ENCODE results near the gene ERN1. TPM values are rescaled to one million over a fixed set of nuclear protein-coding genes. Genes with fewer than 3 reads are reported as not detected.
A peak's percentile ranks its signal among the peaks of the same experiment; 100 is the strongest.

Gene ERN1
- total RNA-seq, 1 experiment from 2014 or later: 13.5 TPM

DNA sequence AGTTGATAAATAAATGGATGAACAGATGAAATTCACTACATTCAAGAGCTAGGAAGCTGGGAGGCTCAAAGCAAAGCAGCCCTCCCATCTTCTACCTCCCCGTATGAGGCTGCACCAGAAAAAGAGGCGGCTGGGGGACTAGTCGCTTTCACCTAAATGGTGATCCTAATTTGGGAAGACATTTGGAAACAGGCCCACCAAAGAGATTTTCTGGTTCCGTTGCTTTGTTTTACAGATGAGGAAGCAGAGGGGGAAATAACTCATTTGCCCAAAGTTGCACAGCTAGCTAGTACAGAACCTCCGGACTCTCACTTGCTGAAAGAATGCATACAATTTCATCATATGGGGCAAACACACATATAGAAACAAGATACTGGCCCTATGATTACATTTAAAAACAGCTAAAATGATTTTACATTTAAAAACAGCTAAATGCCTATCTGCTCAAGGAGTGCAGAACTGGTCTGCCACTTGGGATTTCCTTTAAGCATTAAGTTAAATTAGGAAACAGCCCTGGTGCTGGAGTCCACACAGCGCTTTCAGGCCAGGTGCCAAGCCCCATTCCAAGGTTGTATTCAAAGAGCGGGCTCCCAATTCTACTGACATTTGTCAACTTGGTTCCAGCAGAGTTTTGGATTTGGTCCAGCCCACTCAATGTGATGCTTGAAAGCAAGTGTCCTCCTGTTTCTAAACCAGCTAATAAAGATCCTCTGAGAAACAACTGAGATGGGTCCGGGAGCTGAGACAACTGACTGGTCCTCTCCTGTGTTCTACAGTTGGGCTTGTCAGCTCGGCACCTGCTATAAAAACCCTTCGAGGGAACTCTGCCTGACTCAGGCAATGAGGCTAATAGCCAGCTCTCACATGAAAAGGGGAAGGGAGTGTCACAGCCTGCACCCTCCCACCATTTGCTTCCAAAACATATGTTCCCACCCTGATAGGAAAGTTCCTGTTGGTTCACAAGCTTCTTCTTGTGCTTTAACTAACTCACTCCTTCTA, 11.7 kb downstream of the ERN1 start:
- H3K4me3 ChIP-seq (ENCODE audit: low read length): no peak overlapping the region
- no peak overlapping the region for H3K27ac ChIP-seq (ENCODE audit: low read length)
- H3K36me3 ChIP-seq (ENCODE audit: low read depth, low read length): no peaks in the 10 kb centered on the region
- no peak overlapping the region for H3K4me2 ChIP-seq (ENCODE audit: low read length)
- H3K9ac ChIP-seq (ENCODE audit: low read length): no peak overlapping the region
- TF ChIP-seq EZH2phosphoT487 (IDR thresholded peaks at IDR 0.05; ENCODE audit: borderline replicate concordance, low read length) (no peak), EZH2 (IDR thresholded peaks at IDR 0.05; ENCODE audit: low read length, unreplicated experiment) (no peak), CTCF (conservative IDR thresholded peaks at IDR 0.05; ENCODE audit: low read depth, low read length) (no peak)
- ChIA-PET POLR2A (ENCODE audit: unreplicated experiment) (no interaction called here), CTCF (no interaction called here)
- peaks cover 42% of the 10 kb centered on the region for H3K4me1 ChIP-seq (ENCODE audit: insufficient read depth, low read length)
- no peaks in the 10 kb centered on the region for H4K20me1 ChIP-seq (ENCODE audit: low read length)
- H3K27me3 ChIP-seq (ENCODE audit: low read length): no peaks in the 10 kb centered on the region
- H3K9me2 ChIP-seq (replicated peaks; ENCODE audit: low read length): no peaks in the 10 kb centered on the region; the same call in 1 of the 2 replicates
- ATAC-seq (peak; percentile 13; the same call in 1 of the 2 replicates), DNase-seq (no peak)
- no peak overlapping the region for H2AFZ ChIP-seq (ENCODE audit: low read length)
- H3K79me2 ChIP-seq (ENCODE audit: low read length): peaks cover 54% of the 10 kb centered on the region
- intact Hi-C loops (cut with micrococcal nuclease): no loop called here
- BruUV-seq (replicated peaks): no TSS peak
- H3K9me3 ChIP-seq (ENCODE audit: low read length): no peaks in the 10 kb centered on the region
- H3F3A ChIP-seq (ENCODE audit: low read length, unreplicated experiment): peaks cover 7% of the 10 kb centered on the region

DNA sequence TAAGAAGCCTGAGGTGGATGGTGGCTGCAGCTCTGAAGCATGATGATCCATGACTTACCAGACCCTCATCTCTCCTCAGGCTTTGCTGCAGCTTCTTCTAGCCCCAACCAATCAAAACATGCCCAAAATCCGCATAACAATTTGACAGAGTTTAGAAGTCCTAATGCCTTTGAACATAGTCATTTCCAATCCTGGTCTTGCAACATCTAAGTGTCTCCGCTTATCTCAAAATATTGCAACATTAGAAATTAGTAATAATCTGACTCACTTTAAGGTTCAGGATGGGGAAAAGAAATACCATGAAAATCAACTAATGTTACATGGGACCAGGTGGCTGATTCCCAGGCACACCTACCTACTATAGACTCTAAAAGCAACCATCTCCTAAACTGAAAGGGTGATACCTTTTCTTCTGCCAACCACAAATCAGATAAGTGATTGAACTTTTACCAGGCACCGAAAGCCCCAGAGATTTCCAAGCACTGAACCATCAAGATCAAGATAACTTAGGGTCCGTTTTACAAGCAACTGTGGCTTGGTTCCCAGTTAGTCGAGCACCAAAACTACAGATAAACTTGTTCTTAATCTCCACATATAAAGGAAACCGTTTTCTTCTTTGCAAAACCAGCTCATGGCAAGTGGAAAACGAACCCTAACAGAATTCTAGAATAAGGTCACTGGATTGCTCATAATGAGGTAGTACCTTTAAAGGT, 14.0 kb downstream of the ERN1 start:
- H3K79me2 ChIP-seq (ENCODE audit: low read length): peaks cover 34% of the 10 kb centered on the region
- CTCF ChIA-PET: no interaction called here
- H3K27ac ChIP-seq (ENCODE audit: low read length): peak overlapping the region; percentile 77
- ATAC-seq: peak; percentile 53
- peaks cover 7% of the 10 kb centered on the region for H3F3A ChIP-seq (ENCODE audit: low read length, unreplicated experiment)
- no peaks in the 10 kb centered on the region for H3K36me3 ChIP-seq (ENCODE audit: low read depth, low read length)
- no peaks in the 10 kb centered on the region for H3K9me2 ChIP-seq (replicated peaks; ENCODE audit: low read length)
- peaks cover 37% of the 10 kb centered on the region for H3K4me1 ChIP-seq (ENCODE audit: insufficient read depth, low read length)
- DNase-seq: peak; percentile 95
- H4K20me1 ChIP-seq (ENCODE audit: low read length): no peaks in the 10 kb centered on the region
- H2AFZ ChIP-seq (ENCODE audit: low read length): no peak overlapping the region
- H3K4me2 ChIP-seq (ENCODE audit: low read length): peak overlapping the region; percentile 59
- POLR2A ChIA-PET (ENCODE audit: unreplicated experiment): interaction anchor here (0.7 kb wide), 1 partner anchor 20 kb away, joined by 3 read pairs; no protein-coding TSS in a partner anchor
- peak overlapping the region; percentile 22; the same call in 1 of the 2 replicates for H3K4me3 ChIP-seq (ENCODE audit: low read length)
- intact Hi-C loops (cut with micrococcal nuclease): no loop called here
- BruUV-seq (replicated peaks): no TSS peak
- H3K9me3 ChIP-seq (ENCODE audit: low read length): no peaks in the 10 kb centered on the region
- H3K27me3 ChIP-seq (ENCODE audit: low read length): no peaks in the 10 kb centered on the region
- H3K9ac ChIP-seq (ENCODE audit: low read length): peak overlapping the region; percentile 2; the same call in 1 of the 2 replicates
- TF ChIP-seq EZH2 (IDR thresholded peaks at IDR 0.05; ENCODE audit: low read length, unreplicated experiment) (no peak), CTCF (conservative IDR thresholded peaks at IDR 0.05; ENCODE audit: low read depth, low read length) (no peak), EZH2phosphoT487 (IDR thresholded peaks at IDR 0.05; ENCODE audit: borderline replicate concordance, low read length) (no peak)

Data from PC-3 (cell line).